DOHH2 (cell line): ENCODE results near the gene CDH22.

Experiments
- H3F3A ChIP-seq: fragments of 200-600 bp; sonication (generic), shearing (Covaris generic); 2 replicates; pipeline ENCODE4 v1.6.0; 2016; ENCODE audit warnings: antibody characterized with exemption, mild to moderate bottlenecking; ENCODE audit not compliant: control insufficient read depth, insufficient read depth
- H3K27ac ChIP-seq: fragments of 200-600 bp; sonication (generic); 2 replicates; pipeline ENCODE4 v1.5.1; 2014; ENCODE audit warnings: low read depth, mild to moderate bottlenecking, low read length, moderate library complexity
- H3K27me3 ChIP-seq: fragments of 200-600 bp; sonication (generic); 2 replicates; pipeline ENCODE4 v1.6.1; 2014; ENCODE audit warnings: mild to moderate bottlenecking, low read length, mixed read lengths; ENCODE audit not compliant: control insufficient read depth
- H3K36me3 ChIP-seq: fragments of 200-600 bp; sonication (generic); 2 replicates; pipeline ENCODE4 v1.6.1; 2014; ENCODE audit warnings: mild to moderate bottlenecking, low read length, moderate library complexity, mixed read lengths; ENCODE audit not compliant: control insufficient read depth
- H3K4me1 ChIP-seq: fragments of 200-600 bp; sonication (generic); 2 replicates; pipeline ENCODE4 v1.6.1; 2014; ENCODE audit warnings: mild to moderate bottlenecking, low read length, mixed read lengths; ENCODE audit not compliant: control insufficient read depth
- H3K4me2 ChIP-seq: fragments of 200-600 bp; sonication (generic); 2 replicates; pipeline ENCODE4 v1.6.0; 2014; ENCODE audit warnings: mild to moderate bottlenecking, low read length, moderate library complexity
- H3K4me3 ChIP-seq: fragments of 200-600 bp; sonication (generic); 2 replicates; pipeline ENCODE4 v1.5.1; 2014; ENCODE audit warnings: mild to moderate bottlenecking, low read length, mixed read lengths
- H3K79me2 ChIP-seq: fragments of 200-600 bp; sonication (generic); 2 replicates; pipeline ENCODE4 v1.6.1; 2014; ENCODE audit warnings: mild to moderate bottlenecking, low read length, mixed read lengths; ENCODE audit not compliant: control insufficient read depth
- H3K9me2 ChIP-seq: fragments of 200-600 bp; sonication (generic); replicated peaks from 2 replicates; pipeline ENCODE4 v1.6.1; 2014; ENCODE audit warnings: mild to moderate bottlenecking, low read length, mixed read lengths; ENCODE audit not compliant: control insufficient read depth
- H3K9me3 ChIP-seq: fragments of 200-600 bp; sonication (generic); 2 replicates; pipeline ENCODE4 v1.6.1; 2014; ENCODE audit warnings: antibody characterized with exemption, low read length, mixed read lengths; ENCODE audit not compliant: control insufficient read depth, insufficient read depth
- H4K20me1 ChIP-seq: fragments of 200-600 bp; sonication (generic); 2 replicates; pipeline ENCODE4 v1.6.0; 2014; ENCODE audit warnings: low read depth, mild to moderate bottlenecking, antibody characterized with exemption, low read length, moderate library complexity; ENCODE audit not compliant: control insufficient read depth, insufficient read depth
- CTCF ChIP-seq: fragments of 200-600 bp; sonication (generic); IDR thresholded peaks from one replicate; pipeline ENCODE4 v1.5.1; 2014; ENCODE audit warnings: antibody characterized with exemption, mild to moderate bottlenecking, low read depth, low read length; ENCODE audit not compliant: poor library complexity, severe bottlenecking
- EZH2phosphoT487 ChIP-seq: fragments of 200-600 bp; sonication (generic); IDR thresholded peaks from 2 replicates; pipeline ENCODE4 v1.6.1; 2017; ENCODE audit warnings: borderline replicate concordance, mild to moderate bottlenecking, antibody characterized with exemption, low read length, moderate library complexity, mixed read lengths

Gene CDH22

GRCh38 chr20:46233701-46234100, 74.6 kb downstream of the CDH22 start:
- Histone ChIP-seq H3F3A (no peaks in the 10 kb centered on the region), H3K4me2 (no peak overlapping the region), H3K4me3 (no peak overlapping the region), H3K79me2 (no peaks in the 10 kb centered on the region), H3K27me3 (no peaks in the 10 kb centered on the region), H4K20me1 (no peaks in the 10 kb centered on the region), H3K9me2 (no peaks in the 10 kb centered on the region), H3K4me1 (no peaks in the 10 kb centered on the region), H3K36me3 (no peaks in the 10 kb centered on the region), H3K27ac (no peak overlapping the region), H3K9me3 (no peaks in the 10 kb centered on the region)
- no peak for TF ChIP-seq CTCF
- TF ChIP-seq EZH2phosphoT487 = no peak

- H3K4me3 ChIP-seq = no peak overlapping the region
- H3K36me3 ChIP-seq = no peaks in the 10 kb centered on the region
- no peak overlapping the region for H3K4me2 ChIP-seq
- no peaks in the 10 kb centered on the region for H3K27me3 ChIP-seq
- H3K27ac ChIP-seq = no peak overlapping the region
- H3K4me1 ChIP-seq = no peaks in the 10 kb centered on the region
- no peaks in the 10 kb centered on the region for H3K79me2 ChIP-seq
- H3K9me2 ChIP-seq = no peaks in the 10 kb centered on the region
- H4K20me1 ChIP-seq = no peaks in the 10 kb centered on the region
- no peaks in the 10 kb centered on the region for H3F3A ChIP-seq
- H3K9me3 ChIP-seq = no peaks in the 10 kb centered on the region
- TF ChIP-seq CTCF (no peak), EZH2phosphoT487 (no peak)
Observed at GRCh38 chr20:46232539-46232938, 75.8 kb downstream of the CDH22 start.

GRCh38 chr20:46230801-46231282, 77.5 kb downstream of the CDH22 start:
- no peaks in the 10 kb centered on the region for H3K79me2 ChIP-seq
- no peaks in the 10 kb centered on the region for H3K9me3 ChIP-seq
- no peaks in the 10 kb centered on the region for H3F3A ChIP-seq
- H3K4me1 ChIP-seq = no peaks in the 10 kb centered on the region
- H4K20me1 ChIP-seq = no peaks in the 10 kb centered on the region
- no peaks in the 10 kb centered on the region for H3K27me3 ChIP-seq
- TF ChIP-seq CTCF (no peak), EZH2phosphoT487 (no peak)
- H3K9me2 ChIP-seq = no peaks in the 10 kb centered on the region
- no peak overlapping the region for H3K27ac ChIP-seq
- no peaks in the 10 kb centered on the region for H3K36me3 ChIP-seq
- no peak overlapping the region for H3K4me2 ChIP-seq
- H3K4me3 ChIP-seq = no peak overlapping the region

- Histone ChIP-seq H3K4me3 (no peak overlapping the region), H3K27ac (no peak overlapping the region), H3K4me1 (no peaks in the 10 kb centered on the region), H3K9me2 (no peaks in the 10 kb centered on the region), H3F3A (no peaks in the 10 kb centered on the region), H4K20me1 (no peaks in the 10 kb centered on the region), H3K27me3 (no peaks in the 10 kb centered on the region), H3K36me3 (no peaks in the 10 kb centered on the region), H3K4me2 (no peak overlapping the region), H3K79me2 (no peaks in the 10 kb centered on the region), H3K9me3 (no peaks in the 10 kb centered on the region)
- TF ChIP-seq EZH2phosphoT487 = no peak
- TF ChIP-seq CTCF = no peak
Observed at GRCh38 chr20:46230106-46230491, 78.2 kb downstream of the CDH22 start.
